Smooth muscle cell (in vitro differentiated cells): ENCODE data around the gene PLA2G7. TPM values are rescaled to one million over a fixed set of nuclear protein-coding genes. Genes with fewer than 3 reads are reported as not detected.

Source experiments
- DNase-seq: peaks from one replicate; lab custom pipeline; 2025; ENCODE audit not compliant: unreplicated experiment; lab: John Stamatoyannopoulos, UW
- H2AFZ ChIP-seq: fragments of 200-600 bp; sonication (generic); 2 replicates; pipeline ENCODE4 v1.6.0; 2016; ENCODE audit warnings: antibody characterized with exemption, low read depth, mild to moderate bottlenecking
- H3F3A ChIP-seq: fragments of 200-600 bp; sonication (generic); 2 replicates; pipeline ENCODE4 v1.6.0; 2017; ENCODE audit warnings: antibody characterized with exemption, low read depth
- H3K27ac ChIP-seq: fragments of 200-600 bp; sonication (generic); 2 replicates; pipeline ENCODE4 v1.5.1; 2016; ENCODE audit warnings: low read depth, mild to moderate bottlenecking
- H3K27me3 ChIP-seq: fragments of 200-600 bp; sonication (generic); 2 replicates; pipeline ENCODE4 v1.6.1; 2016; ENCODE audit warnings: low read depth, mild to moderate bottlenecking
- H3K36me3 ChIP-seq: fragments of 200-600 bp; sonication (generic); 2 replicates; pipeline ENCODE4 v1.5.1; 2016; ENCODE audit warnings: low read depth
- H3K4me1 ChIP-seq: fragments of 200-600 bp; sonication (generic); 2 replicates; pipeline ENCODE4 v1.5.1; 2016; ENCODE audit warnings: low read depth
- H3K4me2 ChIP-seq: fragments of 200-600 bp; sonication (generic); 2 replicates; pipeline ENCODE4 v1.6.0; 2016; ENCODE audit warnings: mild to moderate bottlenecking
- H3K4me3 ChIP-seq: fragments of 200-600 bp; sonication (generic); 2 replicates; pipeline ENCODE4 v1.5.1; 2016; ENCODE audit warnings: mild to moderate bottlenecking
- H3K79me2 ChIP-seq: fragments of 200-600 bp; sonication (generic); 2 replicates; pipeline ENCODE4 v1.6.0; 2016; ENCODE audit warnings: low read depth, mild to moderate bottlenecking
- H3K9ac ChIP-seq: fragments of 200-600 bp; sonication (generic); 2 replicates; pipeline ENCODE4 v1.6.0; 2016; ENCODE audit warnings: low read depth
- H3K9me3 ChIP-seq: fragments of 200-600 bp; sonication (generic); replicated peaks from 2 replicates; pipeline ENCODE4 v1.5.1; 2016; ENCODE audit warnings: low read depth
- H4K20me1 ChIP-seq: fragments of 200-600 bp; sonication (generic); 2 replicates; pipeline ENCODE4 v1.6.0; 2016; ENCODE audit warnings: low read depth
- WGBS: methylation state at CpG from one replicate; pipeline ENCODE4 v1.1.7; 2016; ENCODE audit warnings: low lambda C conversion rate; 5-methylcytosine and 5-hydroxymethylcytosine counted together
- polyA plus RNA-seq: library from polyadenylated mRNA; unstranded; fragments of >200 nt; fragmentation: Nextera tagmentation; extraction: Ambion mirVana; gene quantifications from 2 replicates; pipeline ENCODE4 v1.2.1, GENCODE V29; 2016
- total RNA-seq: library from RNA; depleted of rRNA; stranded (reverse); fragments of >200 nt; gene quantifications from 2 replicates; pipeline ENCODE4 v1.2.3, GENCODE V29; 2014
- TF ChIP-seq, protein P1 (sequence below): fragments of 200-600 bp; sonication (generic); IDR thresholded peaks from 2 replicates; pipeline ENCODE4 v1.5.1; 2017; ENCODE audit warnings: borderline replicate concordance, mild to moderate bottlenecking, antibody characterized with exemption; ENCODE audit not compliant: insufficient read depth, poor library complexity, severe bottlenecking

The PLA2G7 gene
- total and polyA plus RNA-seq, 2 experiments from 2014 or later, result 0.30 to 1.2 TPM

DNA sequence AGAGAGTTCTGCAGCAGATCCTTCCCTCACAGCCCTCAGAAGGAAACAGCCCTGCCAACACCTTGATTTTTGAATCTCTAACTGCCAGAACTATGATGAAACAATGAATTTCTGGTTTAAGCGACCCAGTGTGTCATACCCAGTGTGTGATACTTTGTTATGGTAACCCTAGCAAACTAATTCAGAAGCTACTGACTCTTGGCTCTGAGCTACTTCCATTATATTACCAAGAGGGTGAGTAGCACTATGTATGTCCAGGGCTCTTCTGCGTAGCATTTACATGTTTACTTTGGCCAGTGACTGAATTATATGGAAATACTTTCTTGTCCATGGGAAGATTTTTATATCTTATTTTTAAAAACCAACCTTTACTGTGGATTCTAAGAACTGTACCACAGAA lies 28.3 kb upstream of the PLA2G7 start:
- Histone ChIP-seq H3F3A (no peaks in the 10 kb centered on the region), H2AFZ (no peak overlapping the region), H3K36me3 (no peaks in the 10 kb centered on the region), H3K9me3 (no peaks in the 10 kb centered on the region), H3K9ac (no peak overlapping the region), H4K20me1 (no peaks in the 10 kb centered on the region), H3K4me1 (no peaks in the 10 kb centered on the region), H3K4me2 (no peak overlapping the region), H3K27ac (no peak overlapping the region), H3K27me3 (peaks cover 8% of the 10 kb centered on the region), H3K4me3 (no peak overlapping the region), H3K79me2 (no peaks in the 10 kb centered on the region)
- TF ChIP-seq, protein P1, sequence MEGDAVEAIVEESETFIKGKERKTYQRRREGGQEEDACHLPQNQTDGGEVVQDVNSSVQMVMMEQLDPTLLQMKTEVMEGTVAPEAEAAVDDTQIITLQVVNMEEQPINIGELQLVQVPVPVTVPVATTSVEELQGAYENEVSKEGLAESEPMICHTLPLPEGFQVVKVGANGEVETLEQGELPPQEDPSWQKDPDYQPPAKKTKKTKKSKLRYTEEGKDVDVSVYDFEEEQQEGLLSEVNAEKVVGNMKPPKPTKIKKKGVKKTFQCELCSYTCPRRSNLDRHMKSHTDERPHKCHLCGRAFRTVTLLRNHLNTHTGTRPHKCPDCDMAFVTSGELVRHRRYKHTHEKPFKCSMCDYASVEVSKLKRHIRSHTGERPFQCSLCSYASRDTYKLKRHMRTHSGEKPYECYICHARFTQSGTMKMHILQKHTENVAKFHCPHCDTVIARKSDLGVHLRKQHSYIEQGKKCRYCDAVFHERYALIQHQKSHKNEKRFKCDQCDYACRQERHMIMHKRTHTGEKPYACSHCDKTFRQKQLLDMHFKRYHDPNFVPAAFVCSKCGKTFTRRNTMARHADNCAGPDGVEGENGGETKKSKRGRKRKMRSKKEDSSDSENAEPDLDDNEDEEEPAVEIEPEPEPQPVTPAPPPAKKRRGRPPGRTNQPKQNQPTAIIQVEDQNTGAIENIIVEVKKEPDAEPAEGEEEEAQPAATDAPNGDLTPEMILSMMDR, result no peak
- no peak for DNase-seq
- 94% methylated on average over 2 of the region's 2 CpGs for WGBS

DNA sequence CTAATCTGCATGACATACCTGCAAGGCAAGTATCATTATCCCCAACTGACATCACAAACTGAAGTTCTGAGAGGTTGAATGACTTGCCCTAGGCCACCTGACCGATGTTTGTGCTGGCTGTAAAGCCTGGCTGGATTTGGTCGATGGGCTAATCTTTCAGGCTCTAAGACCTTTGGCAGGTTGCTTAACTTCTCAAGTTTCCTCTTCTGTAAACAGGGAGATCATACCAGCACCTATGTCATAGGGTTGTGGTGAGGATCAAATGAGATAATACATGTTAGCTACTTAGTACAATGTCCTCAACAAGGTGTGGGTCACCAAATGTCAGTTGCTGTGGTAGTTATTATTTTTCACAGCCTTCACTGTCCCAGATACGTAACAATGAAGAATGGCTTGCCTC lies 25.8 kb upstream of the PLA2G7 start:
- Histone ChIP-seq H3K36me3 (no peaks in the 10 kb centered on the region), H3K79me2 (no peaks in the 10 kb centered on the region), H3K27ac (no peak overlapping the region), H4K20me1 (no peaks in the 10 kb centered on the region), H3K4me1 (no peaks in the 10 kb centered on the region), H3K27me3 (peaks cover 8% of the 10 kb centered on the region), H3K4me3 (no peak overlapping the region), H3K4me2 (no peak overlapping the region), H3K9ac (no peak overlapping the region), H2AFZ (no peak overlapping the region), H3F3A (no peaks in the 10 kb centered on the region), H3K9me3 (no peaks in the 10 kb centered on the region)
- DNase-seq, result no peak
- TF ChIP-seq, protein P1, result no peak
- 76% methylated on average over 3 of the region's 3 CpGs for WGBS

DNA sequence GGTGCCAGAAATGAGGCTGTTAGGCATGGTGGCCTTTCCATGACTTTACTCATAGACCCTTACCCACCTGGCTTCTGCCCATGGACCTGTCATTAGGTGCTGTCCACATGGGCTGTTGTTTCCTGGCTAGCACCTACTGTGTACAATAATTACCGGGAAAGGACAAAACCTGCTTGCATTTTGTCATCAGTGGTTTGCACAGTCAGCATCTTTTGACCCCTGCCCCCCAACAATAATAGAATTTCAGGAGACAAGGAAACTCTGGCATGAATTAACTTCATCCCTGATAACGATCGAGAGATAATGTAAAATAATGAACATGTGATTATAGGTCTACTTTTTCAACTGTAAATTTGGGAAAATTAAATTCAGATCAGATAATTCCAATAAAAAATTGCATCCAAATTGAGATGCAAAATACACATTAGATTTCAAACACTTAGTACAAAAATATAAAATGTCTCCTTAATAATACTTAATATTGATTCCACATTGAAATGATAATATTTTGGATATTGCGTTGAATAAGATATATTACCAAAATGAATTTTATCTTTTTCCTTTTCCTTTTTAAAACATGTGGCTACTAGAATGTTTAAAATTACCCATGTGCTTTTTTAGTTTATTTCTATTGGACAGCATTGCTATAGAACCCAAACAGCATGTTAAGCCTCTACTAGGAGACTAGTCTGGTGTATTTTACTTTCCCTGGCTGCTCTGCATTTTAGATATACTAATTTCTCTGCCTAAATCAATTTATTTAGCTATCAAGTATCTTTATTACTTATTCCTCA lies 24.0 kb upstream of the PLA2G7 start:
- WGBS, result 94% methylated on average over 4 of the region's 4 CpGs
- H3K4me3 ChIP-seq, result no peak overlapping the region

More for the DNA sequence above, 24.0 kb upstream of the PLA2G7 start:
- no peak overlapping the region for H3K9ac ChIP-seq
- H3K4me2 ChIP-seq, result no peak overlapping the region
- no peaks in the 10 kb centered on the region for H3K79me2 ChIP-seq
- no peak overlapping the region for H2AFZ ChIP-seq
- no peaks in the 10 kb centered on the region for H3K9me3 ChIP-seq
- no peaks in the 10 kb centered on the region for H3K36me3 ChIP-seq
- no peak for DNase-seq
- TF ChIP-seq, protein P1, result no peak
- peaks cover 10% of the 10 kb centered on the region for H3K27me3 ChIP-seq
- H3K4me1 ChIP-seq, result no peaks in the 10 kb centered on the region
- no peaks in the 10 kb centered on the region for H4K20me1 ChIP-seq
- H3F3A ChIP-seq, result no peaks in the 10 kb centered on the region
- no peak overlapping the region for H3K27ac ChIP-seq
